C4-2B (cell line): ENCODE results near the gene PPP2R1A.

Experiments
- ZFX ChIP-seq: fragments of 450-650 bp; IDR thresholded peaks from 2 replicates; pipeline ENCODE4 v1.6.1; 2017
- TF ChIP-seq, protein P1 (sequence below): fragments of 450-650 bp; conservative IDR thresholded peaks from 2 replicates; pipeline ENCODE4 v1.5.1; 2017; ENCODE audit warnings: mild to moderate bottlenecking

DNA sequence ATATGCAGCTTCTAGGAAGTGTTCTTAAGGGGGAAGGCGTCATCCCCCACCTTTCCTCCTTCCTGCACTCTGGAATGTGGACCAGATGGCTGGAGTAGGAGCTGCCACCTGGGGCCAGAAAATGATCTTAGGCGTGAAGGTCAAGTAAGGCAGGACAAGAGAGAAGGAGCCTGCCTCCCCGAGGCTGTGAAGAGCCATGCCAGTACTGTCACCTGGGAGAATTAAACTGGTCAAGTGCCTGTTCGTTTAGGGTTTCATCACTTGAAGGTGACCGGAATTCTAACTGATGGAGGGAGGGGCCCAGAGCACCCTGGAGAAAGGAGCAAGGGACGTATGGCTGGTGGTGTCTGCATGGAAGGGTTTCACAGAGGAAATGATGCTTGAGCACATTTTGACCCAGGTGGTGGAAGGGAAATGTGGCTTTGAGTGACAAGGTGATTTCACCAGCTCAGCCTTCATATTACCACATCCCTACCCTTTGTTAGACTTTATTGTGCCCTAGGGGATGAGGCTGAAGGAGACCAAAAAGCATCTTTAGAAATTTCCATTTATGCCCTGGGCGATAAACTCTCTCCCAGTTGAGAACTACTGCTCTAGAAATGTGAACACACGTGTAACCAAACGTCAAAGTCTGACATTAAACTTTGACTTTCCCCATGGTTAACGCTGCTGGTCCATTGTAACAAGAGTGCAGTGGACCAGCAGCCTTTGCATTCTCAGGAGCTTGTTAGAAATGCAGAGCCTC lies 37.5 kb downstream of the PPP2R1A start:
- TF ChIP-seq, protein P1, sequence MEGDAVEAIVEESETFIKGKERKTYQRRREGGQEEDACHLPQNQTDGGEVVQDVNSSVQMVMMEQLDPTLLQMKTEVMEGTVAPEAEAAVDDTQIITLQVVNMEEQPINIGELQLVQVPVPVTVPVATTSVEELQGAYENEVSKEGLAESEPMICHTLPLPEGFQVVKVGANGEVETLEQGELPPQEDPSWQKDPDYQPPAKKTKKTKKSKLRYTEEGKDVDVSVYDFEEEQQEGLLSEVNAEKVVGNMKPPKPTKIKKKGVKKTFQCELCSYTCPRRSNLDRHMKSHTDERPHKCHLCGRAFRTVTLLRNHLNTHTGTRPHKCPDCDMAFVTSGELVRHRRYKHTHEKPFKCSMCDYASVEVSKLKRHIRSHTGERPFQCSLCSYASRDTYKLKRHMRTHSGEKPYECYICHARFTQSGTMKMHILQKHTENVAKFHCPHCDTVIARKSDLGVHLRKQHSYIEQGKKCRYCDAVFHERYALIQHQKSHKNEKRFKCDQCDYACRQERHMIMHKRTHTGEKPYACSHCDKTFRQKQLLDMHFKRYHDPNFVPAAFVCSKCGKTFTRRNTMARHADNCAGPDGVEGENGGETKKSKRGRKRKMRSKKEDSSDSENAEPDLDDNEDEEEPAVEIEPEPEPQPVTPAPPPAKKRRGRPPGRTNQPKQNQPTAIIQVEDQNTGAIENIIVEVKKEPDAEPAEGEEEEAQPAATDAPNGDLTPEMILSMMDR: no peak
- no peak for TF ChIP-seq ZFX
